ENCODE measurements around the gene NDUFB8.

NDUFB8 gene

GRCh38 chr10:100534726-100535125, 5.1 kb upstream of the NDUFB8 start:
- Histone ChIP-seq H3K4me3 (ENCODE audit: low read depth, low read length) (no peak overlapping the region), H3K4me1 (no peaks in the 10 kb centered on the region), H3K9me3 (no peaks in the 10 kb centered on the region), H3K36me3 (peaks cover 14% of the 10 kb centered on the region), H3K27me3 (no peaks in the 10 kb centered on the region)
- DNase-seq = no peak
- no peak for TF ChIP-seq CTCF (IDR thresholded peaks at IDR 0.05; ENCODE audit: low read depth, low read length)

GRCh38 chr10:100531761-100532160, 2.1 kb upstream of the NDUFB8 start:
- peaks cover 3% of the 10 kb centered on the region; the same call in 1 of the 2 replicates for H3K4me1 ChIP-seq

GRCh38 chr10:100528921-100529474, 673 bp downstream of the NDUFB8 start:
- Histone ChIP-seq H3K9me3 (no peaks in the 10 kb centered on the region), H3K4me1 (peaks cover 3% of the 10 kb centered on the region; the same call in 1 of the 2 replicates), H3K36me3 (peaks cover 41% of the 10 kb centered on the region), H3K4me3 (ENCODE audit: low read depth, low read length) (peak overlapping the region; percentile 88), H3K27me3 (no peaks in the 10 kb centered on the region)
- TF ChIP-seq CTCF (IDR thresholded peaks at IDR 0.05; ENCODE audit: low read depth, low read length) = no peak
- DNase-seq = no peak

More at GRCh38 chr10:100531761-100532160, 2.1 kb upstream of the NDUFB8 start:
- Histone ChIP-seq H3K27me3 (no peaks in the 10 kb centered on the region), H3K9me3 (no peaks in the 10 kb centered on the region), H3K4me3 (ENCODE audit: low read depth, low read length) (no peak overlapping the region), H3K36me3 (peaks cover 15% of the 10 kb centered on the region)
- no peak for DNase-seq
- no peak for TF ChIP-seq CTCF (IDR thresholded peaks at IDR 0.05; ENCODE audit: low read depth, low read length)

- H3K4me3 ChIP-seq (ENCODE audit: low read depth, low read length) = peak overlapping the region; percentile 88
- no peak for DNase-seq
- TF ChIP-seq CTCF (IDR thresholded peaks at IDR 0.05; ENCODE audit: low read depth, low read length) = no peak
Observed at GRCh38 chr10:100528123-100528886, 1.4 kb downstream of the NDUFB8 start.

GRCh38 chr10:100524638-100525037, 5.0 kb downstream of the NDUFB8 start:
- Histone ChIP-seq H3K4me3 (ENCODE audit: low read depth, low read length) (no peak overlapping the region), H3K36me3 (peaks cover 47% of the 10 kb centered on the region)
- DNase-seq = no peak

More at GRCh38 chr10:100528123-100528886, 1.4 kb downstream of the NDUFB8 start:
- peaks cover 3% of the 10 kb centered on the region; the same call in 1 of the 2 replicates for H3K4me1 ChIP-seq
- H3K9me3 ChIP-seq = no peaks in the 10 kb centered on the region
- peaks cover 44% of the 10 kb centered on the region for H3K36me3 ChIP-seq
- H3K27me3 ChIP-seq = no peaks in the 10 kb centered on the region

More at GRCh38 chr10:100524638-100525037, 5.0 kb downstream of the NDUFB8 start:
- peaks cover 3% of the 10 kb centered on the region; the same call in 1 of the 2 replicates for H3K4me1 ChIP-seq
- TF ChIP-seq CTCF (IDR thresholded peaks at IDR 0.05; ENCODE audit: low read depth, low read length) = peak; percentile 22; the same call in 1 of the 2 replicates
- no peaks in the 10 kb centered on the region for H3K27me3 ChIP-seq
- H3K9me3 ChIP-seq = no peaks in the 10 kb centered on the region
